Measurements from ENCODE around the gene NUMBL. TPM values are rescaled to one million over a fixed set of nuclear protein-coding genes. Genes with fewer than 3 reads are reported as not detected.
A peak's percentile ranks its signal among the peaks of the same experiment; 100 is the strongest.

Gene NUMBL
- total and polyA plus RNA-seq, 2 experiments from 2014 or later: 15.7 to 32.1 TPM

DNA sequence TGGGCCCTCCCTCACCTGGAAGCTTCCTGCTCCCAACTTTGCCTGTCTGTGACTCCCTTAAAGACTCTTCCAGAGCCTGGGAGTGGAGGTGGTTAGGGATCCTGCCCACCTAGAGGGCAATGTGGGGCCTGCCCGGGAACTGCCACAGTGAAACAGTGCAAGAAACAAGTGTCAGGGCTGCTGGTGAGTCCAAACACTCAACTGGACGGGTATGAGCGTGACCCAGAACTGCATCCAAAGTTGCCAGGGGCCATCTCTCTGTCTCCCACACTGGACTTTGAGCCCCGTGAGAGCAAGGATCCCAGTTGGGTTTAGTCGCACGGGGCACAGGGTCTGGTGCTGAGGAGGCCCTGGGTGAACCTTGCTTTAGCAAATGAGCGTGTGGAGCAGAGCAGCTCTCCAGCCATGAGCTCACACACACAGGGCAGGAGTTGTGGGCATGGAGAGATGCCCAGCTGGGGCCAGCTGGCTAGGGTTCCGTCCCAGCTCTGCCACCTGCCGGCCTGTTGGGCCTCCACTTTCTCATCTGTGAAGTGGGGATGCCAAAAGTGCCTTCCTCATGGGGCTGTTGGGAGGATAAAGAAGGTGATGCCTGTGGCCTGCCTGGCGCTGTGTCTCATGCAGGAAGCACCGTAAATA lies 2.8 kb upstream of the NUMBL start:
- H4K20me1 ChIP-seq (ENCODE audit: insufficient read depth, poor library complexity, severe bottlenecking): no peaks in the 10 kb centered on the region
- no peak overlapping the region for H2AFZ ChIP-seq
- DNase-seq (ENCODE audit: low spot score): no peak
- H3K4me2 ChIP-seq: no peak overlapping the region
- H3K27me3 ChIP-seq: no peaks in the 10 kb centered on the region
- no peak for TF ChIP-seq EZH2 (IDR thresholded peaks at IDR 0.05; ENCODE audit: borderline replicate concordance)
- TF ChIP-seq EZH2phosphoT487 (IDR thresholded peaks at IDR 0.05; ENCODE audit: low read depth, severe bottlenecking, unreplicated experiment): no peak
- TF ChIP-seq, protein P1, sequence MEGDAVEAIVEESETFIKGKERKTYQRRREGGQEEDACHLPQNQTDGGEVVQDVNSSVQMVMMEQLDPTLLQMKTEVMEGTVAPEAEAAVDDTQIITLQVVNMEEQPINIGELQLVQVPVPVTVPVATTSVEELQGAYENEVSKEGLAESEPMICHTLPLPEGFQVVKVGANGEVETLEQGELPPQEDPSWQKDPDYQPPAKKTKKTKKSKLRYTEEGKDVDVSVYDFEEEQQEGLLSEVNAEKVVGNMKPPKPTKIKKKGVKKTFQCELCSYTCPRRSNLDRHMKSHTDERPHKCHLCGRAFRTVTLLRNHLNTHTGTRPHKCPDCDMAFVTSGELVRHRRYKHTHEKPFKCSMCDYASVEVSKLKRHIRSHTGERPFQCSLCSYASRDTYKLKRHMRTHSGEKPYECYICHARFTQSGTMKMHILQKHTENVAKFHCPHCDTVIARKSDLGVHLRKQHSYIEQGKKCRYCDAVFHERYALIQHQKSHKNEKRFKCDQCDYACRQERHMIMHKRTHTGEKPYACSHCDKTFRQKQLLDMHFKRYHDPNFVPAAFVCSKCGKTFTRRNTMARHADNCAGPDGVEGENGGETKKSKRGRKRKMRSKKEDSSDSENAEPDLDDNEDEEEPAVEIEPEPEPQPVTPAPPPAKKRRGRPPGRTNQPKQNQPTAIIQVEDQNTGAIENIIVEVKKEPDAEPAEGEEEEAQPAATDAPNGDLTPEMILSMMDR (IDR thresholded peaks at IDR 0.05; ENCODE audit: poor library complexity): no peak
- no peaks in the 10 kb centered on the region for H3K9me3 ChIP-seq (ENCODE audit: low read depth)
- no peak overlapping the region for H3K4me3 ChIP-seq
- peaks cover 20% of the 10 kb centered on the region for H3K79me2 ChIP-seq
- no peaks in the 10 kb centered on the region for H3K9me2 ChIP-seq (replicated peaks; ENCODE audit: insufficient read depth)
- WGBS (ENCODE audit: low lambda C conversion rate, missing lambda C conversion rate): 92% methylated on average over 11 of the region's 11 CpGs
- H3K36me3 ChIP-seq (replicated peaks; ENCODE audit: insufficient read depth, low read depth): no peaks in the 10 kb centered on the region
- peaks cover 5% of the 10 kb centered on the region for H3K4me1 ChIP-seq (ENCODE audit: insufficient read depth)
- no peak overlapping the region for H3K27ac ChIP-seq

DNA sequence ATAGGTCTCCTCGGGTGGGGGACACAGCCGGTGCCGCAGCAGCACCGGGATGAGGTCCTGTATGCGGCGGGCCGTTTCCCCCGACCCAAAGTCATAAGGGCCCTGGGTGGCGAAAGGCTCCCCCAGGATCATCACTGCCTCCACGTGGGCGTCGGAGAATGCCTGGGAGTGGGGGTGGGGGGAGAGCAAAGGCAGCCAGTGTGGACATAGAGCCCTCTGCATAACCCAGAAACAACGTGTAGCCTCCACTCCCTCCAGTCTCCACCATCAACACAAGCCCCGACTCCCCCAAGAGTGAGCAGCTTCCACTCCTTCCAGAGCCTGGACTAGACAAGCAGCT lies 1.7 kb upstream of the NUMBL start:
- Histone ChIP-seq H3K4me3 (no peak overlapping the region), H3K4me1 (ENCODE audit: insufficient read depth) (peaks cover 5% of the 10 kb centered on the region), H3K27me3 (no peaks in the 10 kb centered on the region), H2AFZ (no peak overlapping the region), H3K9me2 (replicated peaks; ENCODE audit: insufficient read depth) (no peaks in the 10 kb centered on the region), H3K27ac (peak overlapping the region; percentile 94), H3K4me2 (no peak overlapping the region), H3K79me2 (peaks cover 25% of the 10 kb centered on the region), H3K9me3 (ENCODE audit: low read depth) (no peaks in the 10 kb centered on the region), H4K20me1 (ENCODE audit: insufficient read depth, poor library complexity, severe bottlenecking) (no peaks in the 10 kb centered on the region), H3K36me3 (replicated peaks; ENCODE audit: insufficient read depth, low read depth) (no peaks in the 10 kb centered on the region)
- TF ChIP-seq, protein P1 (IDR thresholded peaks at IDR 0.05; ENCODE audit: poor library complexity): no peak
- TF ChIP-seq EZH2 (IDR thresholded peaks at IDR 0.05; ENCODE audit: borderline replicate concordance) (no peak), EZH2phosphoT487 (IDR thresholded peaks at IDR 0.05; ENCODE audit: low read depth, severe bottlenecking, unreplicated experiment) (no peak)
- no peak for DNase-seq (ENCODE audit: low spot score)
- 89% methylated on average over 14 of the region's 14 CpGs for WGBS (ENCODE audit: low lambda C conversion rate, missing lambda C conversion rate)

DNA sequence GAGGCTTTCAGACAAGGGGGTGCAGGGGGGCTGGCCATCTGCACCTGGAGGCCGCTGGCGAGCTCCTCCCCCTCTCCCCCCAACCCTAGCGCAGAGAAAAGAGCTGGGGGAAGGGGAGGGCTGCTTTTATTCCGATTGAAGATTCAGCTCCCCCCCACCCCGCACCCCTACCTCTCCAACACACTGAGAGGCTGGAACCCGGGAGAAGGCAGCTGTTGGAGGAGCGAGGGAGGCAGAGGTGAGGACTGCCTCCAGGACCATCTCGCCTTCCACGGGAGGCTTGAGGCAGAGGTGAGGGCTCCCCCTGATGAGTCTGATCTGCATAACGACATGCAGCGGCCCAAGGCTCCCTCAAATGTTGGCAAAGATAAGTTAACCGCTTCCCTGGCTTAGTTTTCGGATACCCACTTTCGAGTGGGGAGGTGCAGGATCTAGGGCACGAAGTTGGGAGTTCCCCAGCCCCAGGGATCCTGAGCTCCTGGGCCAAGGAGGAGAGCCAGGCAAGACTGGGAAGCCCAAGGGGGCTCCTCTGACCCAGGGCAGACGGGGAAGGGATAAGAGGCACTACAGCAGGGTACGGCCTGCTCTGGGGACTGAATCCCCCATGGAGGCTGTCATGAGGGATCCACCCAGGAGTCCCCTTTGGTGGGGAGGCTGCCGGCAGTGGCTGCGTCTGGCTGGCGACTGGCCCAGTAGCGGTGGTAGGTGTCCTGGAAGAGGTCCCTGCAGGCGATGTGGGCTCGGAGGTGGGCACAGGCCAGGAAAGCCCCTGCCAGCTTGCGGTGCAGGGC lies 1.2 kb upstream of the NUMBL start:
- WGBS (ENCODE audit: low lambda C conversion rate, missing lambda C conversion rate): 85% methylated on average over 19 of the region's 24 CpGs

More for the DNA sequence above, 1.2 kb upstream of the NUMBL start:
- Histone ChIP-seq H3K9me2 (replicated peaks; ENCODE audit: insufficient read depth) (no peaks in the 10 kb centered on the region), H3K79me2 (peaks cover 25% of the 10 kb centered on the region), H3K4me3 (no peak overlapping the region), H3K4me1 (ENCODE audit: insufficient read depth) (peaks cover 5% of the 10 kb centered on the region), H3K36me3 (replicated peaks; ENCODE audit: insufficient read depth, low read depth) (no peaks in the 10 kb centered on the region), H3K27ac (peak overlapping the region; percentile 94), H3K27me3 (no peaks in the 10 kb centered on the region), H2AFZ (no peak overlapping the region), H3K4me2 (peak overlapping the region; percentile 99), H3K9me3 (ENCODE audit: low read depth) (no peaks in the 10 kb centered on the region), H4K20me1 (ENCODE audit: insufficient read depth, poor library complexity, severe bottlenecking) (no peaks in the 10 kb centered on the region)
- DNase-seq (ENCODE audit: low spot score): no peak
- TF ChIP-seq EZH2 (IDR thresholded peaks at IDR 0.05; ENCODE audit: borderline replicate concordance) (no peak), EZH2phosphoT487 (IDR thresholded peaks at IDR 0.05; ENCODE audit: low read depth, severe bottlenecking, unreplicated experiment) (no peak)
- TF ChIP-seq, protein P1 (IDR thresholded peaks at IDR 0.05; ENCODE audit: poor library complexity): no peak
